Endothelial cell of umbilical vein (primary cell): ENCODE results near the gene ABCC1. TPM values are rescaled to one million over a fixed set of nuclear protein-coding genes. Genes with fewer than 3 reads are reported as not detected.

ENCODE experiments used
- BruUV-seq: library from RNA; stranded (reverse); fragments of 400-500 nt; replicated peaks from 2 replicates; lab custom pipeline; 2021; lab: Mats Ljungman, UMichigan
- CTCF ChIA-PET: fragments of 300-600, 350-600 bp; sonication (Branson Sonifier 250); formaldehyde crosslinking; loops from one replicate; lab custom pipeline; 2021; ENCODE audit warnings: antibody characterized with exemption, inconsistent platforms; lab: Charles Lee
- POLR2A ChIA-PET: fragments of 300-600, 350-600 bp; sonication (Branson Sonifier 250); formaldehyde crosslinking; loops from one replicate; lab custom pipeline; 2021; ENCODE audit warnings: antibody characterized with exemption, inconsistent platforms; lab: Charles Lee
- DNase-seq: peaks from one replicate; pipeline ENCODE4 v3.0.0-alpha.2; 2011; ENCODE audit warnings: low read depth, low spot score
- FAIRE-seq: peaks from 2 replicates; lab custom pipeline; 2011; peaks lifted over from hg19 to GRCh38; lab: Jason Lieb, UNC
- H2AFZ ChIP-seq: 2 replicates; pipeline ENCODE4 v1.6.0; 2012; ENCODE audit warnings: low read depth, low read length, control low read depth, inconsistent platforms
- H3K27ac ChIP-seq: 2 replicates; pipeline ENCODE4 v1.5.1; 2011; ENCODE audit warnings: low read depth, mild to moderate bottlenecking, control low read depth, low read length, moderate library complexity; ENCODE audit not compliant: insufficient read depth
- H3K27me3 ChIP-seq, 2 experiments: 2 replicates each; pipeline versions ENCODE4 v1.6.0 to v1.6.1; 2011; ENCODE audit warnings: low read length in 2 of 2, mixed read lengths in 1 of 2; ENCODE audit not compliant: control insufficient read depth in 2 of 2, insufficient read depth in 2 of 2
- H3K36me3 ChIP-seq, 2 experiments: 2 replicates in 1 of 2; 3 replicates in 1 of 2; pipeline ENCODE4 v1.5.1; 2011; ENCODE audit warnings: low read length in 2 of 2, mild to moderate bottlenecking in 1 of 2, moderate library complexity in 1 of 2; ENCODE audit not compliant: control insufficient read depth in 2 of 2, insufficient read depth in 2 of 2; ENCODE audit errors: extremely low read depth in 1 of 2
- H3K4me1 ChIP-seq: 3 replicates; pipeline ENCODE4 v1.5.1; 2011; ENCODE audit warnings: mild to moderate bottlenecking, low read length; ENCODE audit not compliant: control insufficient read depth, insufficient read depth; ENCODE audit errors: extremely low read depth
- H3K4me2 ChIP-seq: 2 replicates; pipeline ENCODE4 v1.6.1; 2011; ENCODE audit warnings: low read length, control low read depth, mixed read lengths; ENCODE audit not compliant: insufficient read depth
- H3K4me3 ChIP-seq, 3 experiments: fragments of 200-600 bp in 1 of 3; sonication (generic), shearing (Covaris generic) in 1 of 3; replicated peaks in 1 of 3; 2 replicates each; pipeline ENCODE4 v1.5.1; 2011 to 2016; ENCODE audit warnings: control low read depth in 3 of 3, low read length in 3 of 3, mild to moderate bottlenecking in 2 of 3, inconsistent platforms in 1 of 3, low read depth in 1 of 3, moderate library complexity in 1 of 3; ENCODE audit not compliant: insufficient read depth in 1 of 3
- H3K79me2 ChIP-seq: 2 replicates; pipeline ENCODE4 v1.6.0; 2012; ENCODE audit warnings: low read length, inconsistent platforms; ENCODE audit not compliant: control insufficient read depth, insufficient read depth
- H3K9ac ChIP-seq: replicated peaks from 2 replicates; pipeline ENCODE3; 2011; ENCODE audit warnings: low read length, control low read depth; ENCODE audit not compliant: insufficient read depth; ENCODE audit errors: extremely low read depth
- H3K9me1 ChIP-seq: replicated peaks from 3 replicates; pipeline ENCODE4 v1.6.0; 2011; ENCODE audit warnings: mild to moderate bottlenecking, low read length; ENCODE audit not compliant: control insufficient read depth, insufficient read depth; ENCODE audit errors: extremely low read depth
- H3K9me3 ChIP-seq: replicated peaks from 2 replicates; pipeline ENCODE4 v1.5.1; 2012; ENCODE audit warnings: low read length, inconsistent platforms; ENCODE audit not compliant: control insufficient read depth, insufficient read depth
- H4K20me1 ChIP-seq: replicated peaks from 2 replicates; pipeline ENCODE3; 2011; ENCODE audit warnings: mild to moderate bottlenecking, low read length; ENCODE audit not compliant: control insufficient read depth, insufficient read depth; ENCODE audit errors: extremely low read depth
- CTCF ChIP-seq, 2 donors: IDR thresholded peaks; 1 replicate in 1 of 2; 2 replicates in 1 of 2; pipeline ENCODE4 v1.5.1; 2011; ENCODE audit warnings: low read length in 2 of 2, mild to moderate bottlenecking in 2 of 2, moderate library complexity in 2 of 2, control low read depth in 1 of 2, inconsistent platforms in 1 of 2, low read depth in 1 of 2; ENCODE audit not compliant: insufficient read depth in 1 of 2; ENCODE audit errors: extremely low read depth in 1 of 2
- EZH2 ChIP-seq: IDR thresholded peaks from 2 replicates; pipeline ENCODE4 v1.6.1; 2012; ENCODE audit warnings: borderline replicate concordance, low read depth, mild to moderate bottlenecking, moderate library complexity, low read length, inconsistent platforms; ENCODE audit not compliant: severe bottlenecking
- FOS ChIP-seq: IDR thresholded peaks from 2 replicates; pipeline ENCODE4 v1.6.1; 2011; ENCODE audit warnings: mild to moderate bottlenecking, low read length, moderate library complexity, borderline replicate concordance; ENCODE audit not compliant: insufficient read depth
- GATA2 ChIP-seq: IDR thresholded peaks from 2 replicates; pipeline ENCODE4 v1.7.0; 2011; ENCODE audit warnings: low read depth, mild to moderate bottlenecking, moderate library complexity, mixed read lengths, low read length; ENCODE audit not compliant: insufficient read length, insufficient read depth
- JUN ChIP-seq: IDR thresholded peaks from 2 replicates; pipeline ENCODE4 v1.6.1; 2011; ENCODE audit warnings: borderline replicate concordance, low read depth; ENCODE audit not compliant: insufficient read length, insufficient read depth
- MYC ChIP-seq: IDR thresholded peaks from one replicate; pipeline ENCODE4 v1.6.1; 2011; ENCODE audit warnings: mild to moderate bottlenecking, low read depth, low read length
- POLR2A ChIP-seq: IDR thresholded peaks from 2 replicates; pipeline ENCODE4 v1.6.1; 2012; ENCODE audit warnings: low read depth, mild to moderate bottlenecking, control low read depth, low read length
- POLR2AphosphoS5 ChIP-seq: IDR thresholded peaks from 2 replicates; pipeline ENCODE4 v1.6.1; 2012; ENCODE audit warnings: low read depth, mild to moderate bottlenecking, control low read depth, low read length, moderate library complexity; ENCODE audit not compliant: insufficient read depth
- dilution Hi-C: fragments of 300-500 bp; cut with MboI; formaldehyde crosslinking; loops from one replicate; pipeline ENCODE4 v1.15.0; 2019; ENCODE audit warnings: low sequenced_read_pairs; ENCODE audit not compliant: extremely low pct_ligation_motif_present
- intact Hi-C: fragments of 100-400 bp; cut with micrococcal nuclease; formaldehyde crosslinking; loops from one replicate; pipeline ENCODE4 v1.10.0; 2022
- polyA plus RNA-seq, 4 experiments: library from polyadenylated mRNA; depleted of rRNA in 3 of 4; stranded (reverse) in 3 of 4; unstranded in 1 of 4; fragments of >200 nt; gene quantifications; 2 replicates each; pipeline versions ENCODE4 v1.2.1 to v1.2.3, GENCODE V29; 2011 to 2012; ENCODE audit warnings: missing spikeins in 1 of 4
- total RNA-seq: library from RNA; stranded (reverse); gene quantifications from 2 replicates; pipeline ENCODE4 v1.2.3, GENCODE V29; 2021
- TF ChIP-seq, protein P1 (sequence below): IDR thresholded peaks from 2 replicates; pipeline ENCODE4 v1.6.1; 2011; ENCODE audit not compliant: insufficient read depth, insufficient read length

Gene ABCC1
- total and polyA plus RNA-seq, 2 donors (not counting 3 experiments of a cell fraction or from before 2014, with no cell fraction given): 46.1 to 89.2 TPM

- ChIA-PET POLR2A (no interaction called here), CTCF (no interaction called here)
- BruUV-seq: no TSS peak
- intact Hi-C loops (no loop called here), dilution Hi-C loops (no loop called here)
- no peaks in the 10 kb centered on the region for H3K36me3 ChIP-seq
- no peaks in the 10 kb centered on the region for H4K20me1 ChIP-seq
- no peak overlapping the region for H3K27ac ChIP-seq
- no peak overlapping the region for H3K4me3 ChIP-seq
- H3K9ac ChIP-seq: no peak overlapping the region
- TF ChIP-seq EZH2: no peak
- TF ChIP-seq, protein P1, sequence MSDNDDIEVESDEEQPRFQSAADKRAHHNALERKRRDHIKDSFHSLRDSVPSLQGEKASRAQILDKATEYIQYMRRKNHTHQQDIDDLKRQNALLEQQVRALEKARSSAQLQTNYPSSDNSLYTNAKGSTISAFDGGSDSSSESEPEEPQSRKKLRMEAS: no peak
- no peak for TF ChIP-seq GATA2
- no peak for TF ChIP-seq POLR2A
- TF ChIP-seq FOS: no peak
- TF ChIP-seq JUN: no peak
- no peak for TF ChIP-seq POLR2AphosphoS5
- no peak for TF ChIP-seq MYC
- no peak for TF ChIP-seq CTCF (IDR thresholded peaks at IDR 0.05; ENCODE audit: extremely low read depth in 1 of 2, insufficient read depth in 1 of 2, low read depth in 1 of 2, low read length in 2 of 2)
- H2AFZ ChIP-seq: no peak overlapping the region
- H3K9me3 ChIP-seq: no peaks in the 10 kb centered on the region
- peaks cover 50% of the 10 kb centered on the region for H3K4me1 ChIP-seq
- no peak for FAIRE-seq
- no peak for DNase-seq
- peaks cover 70% of the 10 kb centered on the region for H3K79me2 ChIP-seq
- no peaks in the 10 kb centered on the region for H3K9me1 ChIP-seq
- no peak overlapping the region for H3K4me2 ChIP-seq
- H3K27me3 ChIP-seq: no peaks in the 10 kb centered on the region
Measured at GRCh38 chr16:16000685-16001084, 51.3 kb downstream of the ABCC1 start.
